ENCODE measurements around the gene SHC2.

SHC2 gene

GRCh38 chr19:367963-368629 is 92.7 kb downstream of the SHC2 start:
- no peak for TF ChIP-seq GATA2 (IDR thresholded peaks at IDR 0.05; ENCODE audit: low read depth, low read length)
- TF ChIP-seq GATA3 (IDR thresholded peaks at IDR 0.05; ENCODE audit: low read depth, low read length) = no peak

- no peak for TF ChIP-seq GATA3 (IDR thresholded peaks at IDR 0.05; ENCODE audit: low read depth, low read length)
- no peak for TF ChIP-seq GATA2 (IDR thresholded peaks at IDR 0.05; ENCODE audit: low read depth, low read length)
Observed at GRCh38 chr19:367561-367960, 93.3 kb downstream of the SHC2 start.

GRCh38 chr19:366951-367350 is 93.9 kb downstream of the SHC2 start:
- TF ChIP-seq GATA3 (IDR thresholded peaks at IDR 0.05; ENCODE audit: low read depth, low read length) = no peak
- TF ChIP-seq GATA2 (IDR thresholded peaks at IDR 0.05; ENCODE audit: low read depth, low read length) = no peak
